Heart left ventricle (tissue), 16 donors: ENCODE data around the gene SF3B2. TPM values are rescaled to one million over a fixed set of nuclear protein-coding genes. Genes with fewer than 3 reads are reported as not detected.
A peak's percentile ranks its signal among the peaks of the same experiment; 100 is the strongest.

Experiments used
- ATAC-seq, 4 donors: fragments of 200-7000 bp; cut with Tn5 transposase; one replicate each; pipeline ENCODE4 v1.9.1; 2020 to 2022; ENCODE audit warnings: moderate library complexity in 4 of 4, mild to moderate bottlenecking in 3 of 4, moderate number of reproducible peaks in 1 of 4
- DNase-seq, 5 donors: peaks; one replicate each; pipeline ENCODE4 v3.0.0-alpha.2; 2020
- H3K27ac ChIP-seq, 12 donors: fragments of 200-600 bp; sonication (generic) in 4 of 12; one replicate each; pipeline versions ENCODE4 v1.5.0 to v1.8.0; 2016 to 2022; ENCODE audit warnings: mild to moderate bottlenecking in 2 of 12
- H3K27me3 ChIP-seq, 9 donors: fragments of 200-600 bp; sonication (generic) in 2 of 9; one replicate each; pipeline versions ENCODE4 v1.5.1 to v1.8.0; 2016 to 2022; ENCODE audit warnings: mild to moderate bottlenecking in 3 of 9
- H3K36me3 ChIP-seq, 9 donors: fragments of 200-600 bp; sonication (generic) in 2 of 9; one replicate each; pipeline versions ENCODE4 v1.5.0 to v1.8.0; 2018 to 2022; ENCODE audit warnings: mild to moderate bottlenecking in 2 of 9
- H3K4me1 ChIP-seq, 12 donors: fragments of 200-600 bp; sonication (generic) in 4 of 12; one replicate each; pipeline versions ENCODE4 v1.5.0 to v1.8.0; 2016 to 2022; ENCODE audit warnings: mild to moderate bottlenecking in 3 of 12
- H3K4me3 ChIP-seq, 12 donors: fragments of 200-600 bp; sonication (generic) in 4 of 12; one replicate each; pipeline versions ENCODE4 v1.5.0 to v1.8.0; 2017 to 2022; ENCODE audit warnings: mild to moderate bottlenecking in 9 of 12, moderate library complexity in 4 of 12
- H3K9me3 ChIP-seq, 12 donors: fragments of 200-600 bp; sonication (generic) in 4 of 12; one replicate each; pipeline versions ENCODE4 v1.5.0 to v1.8.0; 2016 to 2022; ENCODE audit warnings: mild to moderate bottlenecking in 1 of 12
- CTCF ChIP-seq, 12 donors: fragments of 200-600 bp; sonication (generic) in 4 of 12; IDR thresholded peaks; one replicate each; pipeline versions ENCODE4 v1.5.0 to v1.8.0; 2018 to 2022; ENCODE audit warnings: antibody characterized with exemption in 12 of 12, mild to moderate bottlenecking in 5 of 12
- POLR2A ChIP-seq, 2 donors: fragments of 450-650 bp; IDR thresholded peaks; one replicate each; pipeline ENCODE4 v1.6.1; 2017; ENCODE audit warnings: antibody characterized with exemption in 2 of 2, mild to moderate bottlenecking in 2 of 2, moderate library complexity in 2 of 2
- WGBS, 4 donors: extraction: QIAGEN DNeasy Blood & Tissue Kit in 2 of 4; methylation state at CpG; one replicate each; pipeline versions ENCODE4 v1.1.5 to v1.1.7; 2013 to 2018; 5-methylcytosine and 5-hydroxymethylcytosine counted together
- intact Hi-C, 10 donors: fragments of 100-400 bp; cut with DNase I; formaldehyde crosslinking; loops; one replicate each; pipeline versions ENCODE4 v1.11.1 to v1.14.2; 2022
- polyA plus RNA-seq, 2 donors: library from polyadenylated mRNA; stranded (reverse); fragments of 200-250 nt; gene quantifications; one replicate each; pipeline ENCODE4 v1.2.3, GENCODE V29; 2013
- total RNA-seq, 9 donors: library from RNA; depleted of rRNA in 2 of 9; stranded (reverse); fragments of >200 nt in 2 of 9; fragmentation: NEBNext Ultra II Directional in 3 of 9; extraction: Animal tissue kit (Norgen Biotek cat#: 25700) in 3 of 9; gene quantifications; one replicate each; pipeline versions ENCODE4 v1.1.0 to v1.2.4, GENCODE V29; 2016 to 2023
- donor health status: ischemic (EF 13 %, LVEDD 7.1; RV severe dilation, severe dysfunction).
- donor health status: healthy with polysubstance abuse.
- donor health status: DM: no; HTN: yes; CAD: no.
- donor health status: DM: no; HTN: no; CAD: no.
- donor health status: ischemic (EF 25% LVEDD 6.9; RV normal size, moderate dysfunction).
- donor health status: ischemic (EF 25% LVEDD 5.7; RV mildly dilated, moderate dysfunction).
- donor health status: healthy.
- donor health status: DM: yes; HTN: yes; CAD: no.
- donor health status: ischemic (EF 35%, LVEDD 5.7; RV mildly dilated, moderate dysfunction).
- donor health status: nonischemic (EF 11% LVEDD 7.7; RV severe dilation, severe dysfunction).
- donor health status: DM: yes; HTN: yes; CAD: no.
- donor health status: PGD.
- donor health status: ischemic (EF 29% LVEDD 5.4; RV normal size, mild dysfunction).
- donor health status: nonischemic (EF 23%, LVEDD 6.1; RV moderate dilation, normal function).

Gene SF3B2
- total and polyA plus RNA-seq, 11 donors, result 43.5 to 106 (median 79.6) TPM

GRCh38 chr11:66004186-66004585 lies 48.0 kb upstream of the SF3B2 start:
- H3K4me1 ChIP-seq, result peaks cover 3 to 30% (median 24%) of the 10 kb centered on the region in 12 donors
- no peaks in the 10 kb centered on the region for H3K27me3 ChIP-seq
- no peak for ATAC-seq
- peak overlapping the region in 1 of 12 donors; percentile 21 for H3K27ac ChIP-seq
- H3K36me3 ChIP-seq, result peaks cover 0 to 41% (median 33%) of the 10 kb centered on the region in 9 donors
- H3K9me3 ChIP-seq, result no peaks in the 10 kb centered on the region
- no peak overlapping the region for H3K4me3 ChIP-seq
- TF ChIP-seq POLR2A (IDR thresholded peaks at IDR 0.05) (no peak), CTCF (IDR thresholded peaks at IDR 0.05) (no peak)
- WGBS, 4 donors, result 75 to 77% (median 75%) methylated on average over 4 of the region's 4 CpGs
- intact Hi-C loops, result loop anchor here in 4 of 10 donors (5.0 kb wide), 2 partner anchors 42 to 117 kb away; partner anchors contain the start of genes FIBP (in 2 of the 4) and SART1 (in 2 of the 4)
- no peak for DNase-seq

- Histone ChIP-seq H3K9me3 (no peaks in the 10 kb centered on the region), H3K4me3 (no peak overlapping the region), H3K27ac (no peak overlapping the region), H3K4me1 (peaks cover 0 to 15% (median 9%) of the 10 kb centered on the region in 12 donors), H3K27me3 (peaks cover 0 to 6% (median under 1%) of the 10 kb centered on the region in 9 donors), H3K36me3 (peaks cover 0 to 27% (median 22%) of the 10 kb centered on the region in 9 donors)
- WGBS, 4 donors, result 85 to 88% (median 87%) methylated on average over 12 to 13 of the region's 13 CpGs
- ATAC-seq (no peak), DNase-seq (no peak)
- no peak for TF ChIP-seq POLR2A (IDR thresholded peaks at IDR 0.05)
- no peak for TF ChIP-seq CTCF (IDR thresholded peaks at IDR 0.05)
- intact Hi-C loops, result no loop called here
Measured at GRCh38 chr11:66006134-66006890, 45.9 kb upstream of the SF3B2 start.

GRCh38 chr11:66006891-66007176 lies 45.3 kb upstream of the SF3B2 start:
- DNase-seq, result no peak
- no peak for ATAC-seq
- 78 to 81% (median 80%) methylated on average over 2 to 4 of the region's 4 CpGs for WGBS, 4 donors
- Histone ChIP-seq H3K4me3 (no peak overlapping the region), H3K4me1 (peaks cover 0 to 19% (median 9%) of the 10 kb centered on the region in 12 donors), H3K27ac (no peak overlapping the region), H3K9me3 (no peaks in the 10 kb centered on the region), H3K36me3 (peaks cover 0 to 27% (median 22%) of the 10 kb centered on the region in 9 donors), H3K27me3 (peaks cover 0 to 11% (median 6%) of the 10 kb centered on the region in 9 donors)
- intact Hi-C loops, result no loop called here
- TF ChIP-seq CTCF (IDR thresholded peaks at IDR 0.05) (no peak), POLR2A (IDR thresholded peaks at IDR 0.05) (no peak)

- H3K27me3 ChIP-seq, result peaks cover 4 to 15% (median 10%) of the 10 kb centered on the region in 9 donors
- TF ChIP-seq POLR2A (IDR thresholded peaks at IDR 0.05) (no peak), CTCF (IDR thresholded peaks at IDR 0.05) (no peak)
- ATAC-seq (no peak), DNase-seq (no peak)
- H3K4me1 ChIP-seq, result peaks cover 0 to 22% (median 9%) of the 10 kb centered on the region in 12 donors
- intact Hi-C loops, result no loop called here
- WGBS, 4 donors, result 37 to 69% (median 50%) methylated on average over 3 to 5 of the region's 5 CpGs
- no peak overlapping the region for H3K4me3 ChIP-seq
- peaks cover 0 to 27% (median 22%) of the 10 kb centered on the region in 9 donors for H3K36me3 ChIP-seq
- no peaks in the 10 kb centered on the region for H3K9me3 ChIP-seq
- H3K27ac ChIP-seq, result no peak overlapping the region
Measured at GRCh38 chr11:66007201-66007634, 44.9 kb upstream of the SF3B2 start.
